SH-SY5Y (cell line): ENCODE results near the gene RAB9A.

Experiments used
- GATA2 ChIP-seq: IDR thresholded peaks from 2 replicates; pipeline ENCODE4 v1.6.1; 2011; ENCODE audit warnings: mild to moderate bottlenecking, low read depth, low read length
- GATA3 ChIP-seq: IDR thresholded peaks from 2 replicates; pipeline ENCODE4 v1.6.1; 2011; ENCODE audit warnings: low read depth, mild to moderate bottlenecking, low read length, moderate library complexity

- TF ChIP-seq GATA2 (no peak), GATA3 (no peak)
Observed at GRCh38 chrX:13717700-13718472, 29.0 kb downstream of the RAB9A start.
